Gastrocnemius medialis (tissue), 4 donors: Measurements from ENCODE around the gene PLXNB1. TPM values are rescaled to one million over a fixed set of nuclear protein-coding genes. Genes with fewer than 3 reads are reported as not detected.

Experiments used
- ATAC-seq, 2 donors: fragments of 150-250 bp; one replicate each; pipeline ENCODE4 v1.9.1; 2016
- DNase-seq, 2 donors: peaks; one replicate each; pipeline ENCODE4 v3.0.0-alpha.2; 2019
- H3K27ac ChIP-seq, 4 donors: fragments of 200-600 bp; sonication (generic); 1 replicate in 1 of 4; 2 replicates in 3 of 4; pipeline ENCODE4 v1.5.1; 2016 to 2018; ENCODE audit warnings: mild to moderate bottlenecking in 2 of 4, moderate library complexity in 1 of 4
- H3K27me3 ChIP-seq, 3 donors: fragments of 200-600 bp; sonication (generic) in 2 of 3; 1 replicate in 1 of 3; 2 replicates in 2 of 3; pipeline versions ENCODE4 v1.5.1 to v1.6.0; 2016 to 2019; ENCODE audit warnings: mild to moderate bottlenecking in 1 of 3, moderate library complexity in 1 of 3
- H3K36me3 ChIP-seq, 2 donors: fragments of 200-600 bp; sonication (generic) in 1 of 2; one replicate each; pipeline ENCODE4 v1.5.1; 2017 to 2018
- H3K4me1 ChIP-seq, 2 donors: fragments of 200-600 bp; sonication (generic) in 1 of 2; one replicate each; pipeline ENCODE4 v1.5.1; 2016 to 2017; ENCODE audit warnings: mild to moderate bottlenecking in 2 of 2
- H3K4me3 ChIP-seq, 4 donors: fragments of 200-600 bp; sonication (generic) in 3 of 4; 1 replicate in 1 of 4; 2 replicates in 3 of 4; pipeline ENCODE4 v1.5.1; 2016 to 2019; ENCODE audit warnings: mild to moderate bottlenecking in 2 of 4
- H3K9me3 ChIP-seq, 3 donors: fragments of 200-600 bp; sonication (generic) in 2 of 3; 1 replicate in 1 of 3; 2 replicates in 2 of 3; pipeline ENCODE4 v1.5.1; 2016 to 2019
- POLR2A ChIP-seq, 2 donors: fragments of 450-650 bp; IDR thresholded peaks; one replicate each; pipeline ENCODE4 v1.6.1; 2017; ENCODE audit warnings: antibody characterized with exemption in 2 of 2, mild to moderate bottlenecking in 2 of 2, moderate library complexity in 2 of 2
- in situ Hi-C, 4 donors: fragments of 200-750 bp; cut with MboI; loops; one replicate each; pipeline versions ENCODE4 v1.15.0 to v1.8.0; 2017; ENCODE audit warnings: low sequenced_read_pairs in 4 of 4
- intact Hi-C: fragments of 100-400 bp; cut with DNase I; formaldehyde crosslinking; loops from one replicate; pipeline ENCODE4 v1.15.1; 2023; ENCODE audit warnings: low total_unique reads
- total RNA-seq, 4 donors: library from RNA; depleted of rRNA; stranded (reverse); fragments of >200 nt; gene quantifications; one replicate each; pipeline versions ENCODE4 v1.1.0 to v1.2.3, GENCODE V29; 2016
- TF ChIP-seq, protein P1 (sequence below), 5 experiments: fragments of 450-650 bp in 3 of 5; fragments of 200-600 bp in 2 of 5; sonication (generic) in 2 of 5; IDR thresholded peaks in 4 of 5; conservative IDR thresholded peaks in 1 of 5; 1 replicate in 4 of 5; 2 replicates in 1 of 5; pipeline ENCODE4 v1.5.1; 2016 to 2019; ENCODE audit warnings: antibody characterized with exemption in 5 of 5, mild to moderate bottlenecking in 3 of 5, moderate library complexity in 3 of 5

Gene PLXNB1
- total RNA-seq, 4 donors from 2014 or later: 2.8 to 7.2 (median 3.5) TPM

DNA sequence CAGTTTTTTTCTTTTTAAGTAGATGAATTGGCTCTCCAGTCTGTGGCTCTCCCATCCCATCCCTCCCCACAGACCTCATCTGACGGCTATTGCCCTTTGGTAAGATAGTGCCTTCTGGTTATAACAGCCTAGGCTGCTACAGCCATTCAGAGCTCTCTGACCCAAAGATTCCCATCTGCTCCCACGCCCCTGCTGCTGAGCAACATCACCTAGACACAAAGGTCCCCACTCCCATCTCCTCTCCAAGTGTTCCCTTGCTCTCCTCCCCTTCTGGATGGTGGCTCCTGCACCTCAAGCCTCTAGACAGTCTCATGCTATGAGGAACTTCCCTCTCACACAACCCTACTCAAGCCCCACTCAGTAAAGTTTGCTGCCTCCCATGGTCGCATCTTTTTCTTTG is 34.2 kb downstream of the PLXNB1 start:
- Histone ChIP-seq H3K36me3 (no peaks in the 10 kb centered on the region), H3K4me3 (no peak overlapping the region), H3K9me3 (no peaks in the 10 kb centered on the region), H3K27ac (no peak overlapping the region), H3K4me1 (no peaks in the 10 kb centered on the region), H3K27me3 (no peaks in the 10 kb centered on the region)
- TF ChIP-seq POLR2A (IDR thresholded peaks at IDR 0.05): no peak
- TF ChIP-seq, protein P1, sequence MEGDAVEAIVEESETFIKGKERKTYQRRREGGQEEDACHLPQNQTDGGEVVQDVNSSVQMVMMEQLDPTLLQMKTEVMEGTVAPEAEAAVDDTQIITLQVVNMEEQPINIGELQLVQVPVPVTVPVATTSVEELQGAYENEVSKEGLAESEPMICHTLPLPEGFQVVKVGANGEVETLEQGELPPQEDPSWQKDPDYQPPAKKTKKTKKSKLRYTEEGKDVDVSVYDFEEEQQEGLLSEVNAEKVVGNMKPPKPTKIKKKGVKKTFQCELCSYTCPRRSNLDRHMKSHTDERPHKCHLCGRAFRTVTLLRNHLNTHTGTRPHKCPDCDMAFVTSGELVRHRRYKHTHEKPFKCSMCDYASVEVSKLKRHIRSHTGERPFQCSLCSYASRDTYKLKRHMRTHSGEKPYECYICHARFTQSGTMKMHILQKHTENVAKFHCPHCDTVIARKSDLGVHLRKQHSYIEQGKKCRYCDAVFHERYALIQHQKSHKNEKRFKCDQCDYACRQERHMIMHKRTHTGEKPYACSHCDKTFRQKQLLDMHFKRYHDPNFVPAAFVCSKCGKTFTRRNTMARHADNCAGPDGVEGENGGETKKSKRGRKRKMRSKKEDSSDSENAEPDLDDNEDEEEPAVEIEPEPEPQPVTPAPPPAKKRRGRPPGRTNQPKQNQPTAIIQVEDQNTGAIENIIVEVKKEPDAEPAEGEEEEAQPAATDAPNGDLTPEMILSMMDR (IDR thresholded peaks at IDR 0.05 in 4 of 5, conservative IDR thresholded peaks at IDR 0.05 in 1 of 5): no peak
- in situ Hi-C loops: loop anchor here in 1 of 4 donors (5.0 kb wide), 1 partner anchor 42 kb away; no protein-coding TSS in a partner anchor
- ATAC-seq: no peak
- intact Hi-C loops: no loop called here
- DNase-seq: no peak

GRCh38 chr3:48394391-48394790 is 35.5 kb downstream of the PLXNB1 start:
- ATAC-seq: no peak
- Histone ChIP-seq H3K27me3 (no peaks in the 10 kb centered on the region), H3K4me3 (no peak overlapping the region), H3K4me1 (no peaks in the 10 kb centered on the region), H3K9me3 (no peaks in the 10 kb centered on the region), H3K36me3 (no peaks in the 10 kb centered on the region), H3K27ac (no peak overlapping the region)
- in situ Hi-C loops (no loop called here), intact Hi-C loops (no loop called here)
- TF ChIP-seq, protein P1 (IDR thresholded peaks at IDR 0.05 in 4 of 5, conservative IDR thresholded peaks at IDR 0.05 in 1 of 5): no peak
- TF ChIP-seq POLR2A (IDR thresholded peaks at IDR 0.05): no peak
- DNase-seq: no peak

DNA sequence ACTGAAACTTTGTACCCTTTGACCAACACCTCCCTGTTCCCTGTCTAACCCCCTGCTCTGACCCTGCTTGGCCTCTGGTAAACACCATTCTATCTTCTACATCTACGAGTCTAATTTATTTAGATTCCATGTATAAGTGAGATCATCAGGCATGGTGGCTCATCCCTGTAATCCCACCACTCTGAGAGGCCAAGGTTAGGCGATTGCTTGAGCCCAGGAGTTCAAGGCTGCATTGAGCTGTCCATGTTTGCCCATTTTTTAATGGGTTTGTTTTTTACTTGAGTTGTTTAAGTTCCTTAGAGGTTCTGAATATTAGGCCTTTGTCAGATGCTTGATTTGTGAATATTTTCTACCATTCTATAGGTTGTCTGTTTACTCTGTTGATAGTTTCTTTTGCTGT is 40.9 kb downstream of the PLXNB1 start:
- TF ChIP-seq, protein P1 (IDR thresholded peaks at IDR 0.05 in 4 of 5, conservative IDR thresholded peaks at IDR 0.05 in 1 of 5): no peak
- TF ChIP-seq POLR2A (IDR thresholded peaks at IDR 0.05): no peak
- DNase-seq: no peak
- ATAC-seq: no peak
- no peaks in the 10 kb centered on the region for H3K9me3 ChIP-seq
- H3K27ac ChIP-seq: no peak overlapping the region
- H3K36me3 ChIP-seq: no peaks in the 10 kb centered on the region
- in situ Hi-C loops: no loop called here
- peaks cover 0 to 5% (median 3%) of the 10 kb centered on the region in 3 donors for H3K27me3 ChIP-seq
- no peak overlapping the region for H3K4me3 ChIP-seq
- H3K4me1 ChIP-seq: no peaks in the 10 kb centered on the region
- intact Hi-C loops: no loop called here

GRCh38 chr3:48387634-48388033 is 42.3 kb downstream of the PLXNB1 start:
- no peak for ATAC-seq
- H3K4me3 ChIP-seq: no peak overlapping the region
- TF ChIP-seq, protein P1 (IDR thresholded peaks at IDR 0.05 in 4 of 5, conservative IDR thresholded peaks at IDR 0.05 in 1 of 5): no peak
- TF ChIP-seq POLR2A (IDR thresholded peaks at IDR 0.05): no peak

GRCh38 chr3:48372862-48373435 is 56.9 kb downstream of the PLXNB1 start:
- no peak overlapping the region for H3K4me3 ChIP-seq
- intact Hi-C loops (no loop called here), in situ Hi-C loops (loop anchor here in 1 of 4 donors (25.0 kb wide), 1 partner anchor 1639 kb away; no protein-coding TSS in a partner anchor)
- ATAC-seq: no peak
- no peak overlapping the region for H3K27ac ChIP-seq
- H3K9me3 ChIP-seq: no peaks in the 10 kb centered on the region
- H3K36me3 ChIP-seq: no peaks in the 10 kb centered on the region
- no peaks in the 10 kb centered on the region for H3K27me3 ChIP-seq
- TF ChIP-seq, protein P1 (IDR thresholded peaks at IDR 0.05 in 4 of 5, conservative IDR thresholded peaks at IDR 0.05 in 1 of 5): no peak
- TF ChIP-seq POLR2A (IDR thresholded peaks at IDR 0.05): no peak
- no peaks in the 10 kb centered on the region for H3K4me1 ChIP-seq
- no peak for DNase-seq

More at GRCh38 chr3:48387634-48388033, 42.3 kb downstream of the PLXNB1 start:
- intact Hi-C loops: no loop called here
- in situ Hi-C loops: no loop called here
- no peaks in the 10 kb centered on the region for H3K9me3 ChIP-seq
- H3K27me3 ChIP-seq: peaks cover 0 to 5% (median 3%) of the 10 kb centered on the region in 3 donors
- DNase-seq: no peak
- H3K4me1 ChIP-seq: no peaks in the 10 kb centered on the region
- no peaks in the 10 kb centered on the region for H3K36me3 ChIP-seq
- no peak overlapping the region for H3K27ac ChIP-seq
